ENCODE results near the gene EVC2.

Gene EVC2

GRCh38 chr4:5708449-5709206 is at the start of gene EVC2:
Gene EVC2, minus strand, starts transcription at chr4:5708559. Its CDS starts 46 bp downstream, at chr4:5708513.
- DNase-seq: peak; percentile 34

- DNase-seq: no peak
These were observed 49.6 kb upstream of the EVC2 start for GRCh38 chr4:5757954-5758353.

- no peak for DNase-seq
These were observed 49.2 kb upstream of the EVC2 start for GRCh38 chr4:5757536-5757935.

- no peak for DNase-seq
These were observed 48.7 kb upstream of the EVC2 start for GRCh38 chr4:5757091-5757490.

GRCh38 chr4:5756271-5756670 is 47.9 kb upstream of the EVC2 start:
- DNase-seq: no peak

- no peak for DNase-seq
These were observed 47.3 kb upstream of the EVC2 start for GRCh38 chr4:5755679-5756078.

GRCh38 chr4:5755161-5755560 is 46.8 kb upstream of the EVC2 start:
- no peak for DNase-seq

GRCh38 chr4:5754529-5754881 is 46.1 kb upstream of the EVC2 start:
- DNase-seq: no peak

GRCh38 chr4:5753766-5754528 is 45.6 kb upstream of the EVC2 start:
- DNase-seq: no peak

GRCh38 chr4:5753366-5753765 is 45.0 kb upstream of the EVC2 start:
- DNase-seq: no peak

GRCh38 chr4:5752376-5753184 is 44.2 kb upstream of the EVC2 start:
- no peak for DNase-seq

GRCh38 chr4:5751666-5752375 is 43.5 kb upstream of the EVC2 start:
- no peak for DNase-seq

GRCh38 chr4:5750946-5751665 is 42.7 kb upstream of the EVC2 start:
- DNase-seq: no peak

- no peak for DNase-seq
These were observed 41.9 kb upstream of the EVC2 start for GRCh38 chr4:5750052-5750945.

GRCh38 chr4:5749568-5749967 is 41.2 kb upstream of the EVC2 start:
- no peak for DNase-seq

- no peak for DNase-seq
These were observed 39.5 kb upstream of the EVC2 start for GRCh38 chr4:5747738-5748375.

- no peak for DNase-seq
These were observed 38.7 kb upstream of the EVC2 start for GRCh38 chr4:5746829-5747737.

GRCh38 chr4:5746250-5746649 is 37.9 kb upstream of the EVC2 start:
- DNase-seq: no peak

GRCh38 chr4:5742968-5743367 is 34.6 kb upstream of the EVC2 start:
- no peak for DNase-seq

- DNase-seq: no peak
These were observed 34.0 kb upstream of the EVC2 start for GRCh38 chr4:5742388-5742787.
